Measurements from ENCODE around the gene FHIP2A.
A peak's percentile ranks its signal among the peaks of the same experiment; 100 is the strongest.
"Not testable (repeated sequence)": the region's sequence is repeated elsewhere in the genome, so short reads cannot be mapped to it uniquely, and the experiment has no call there.

The FHIP2A gene

GRCh38 chr10:114819322-114819721 lies 2.3 kb upstream of the FHIP2A start:
- no peak for DNase-seq (ENCODE audit: low read depth in 2 of 2)

- DNase-seq (ENCODE audit: low read depth in 2 of 2), result peak in 1 of 2 donors; percentile 4
These were observed 399 bp downstream of the FHIP2A start for GRCh38 chr10:114821915-114822443.

GRCh38 chr10:114822444-114823076 lies 980 bp downstream of the FHIP2A start:
- peak in 1 of 2 donors; percentile 1 for DNase-seq (ENCODE audit: low read depth in 2 of 2)

GRCh38 chr10:114823077-114823463 lies 1.5 kb downstream of the FHIP2A start:
- DNase-seq (ENCODE audit: low read depth in 2 of 2), result no peak

GRCh38 chr10:114824391-114824790 lies 2.8 kb downstream of the FHIP2A start:
- no peak for DNase-seq (ENCODE audit: low read depth in 2 of 2)

GRCh38 chr10:114825513-114826253 lies 4.1 kb downstream of the FHIP2A start:
- DNase-seq (ENCODE audit: low read depth in 2 of 2), result no peak

GRCh38 chr10:114829160-114829909 lies 7.8 kb downstream of the FHIP2A start:
- no peak for DNase-seq (ENCODE audit: low read depth in 2 of 2)

- DNase-seq (ENCODE audit: low read depth in 2 of 2), result no peak
These were observed 9.7 kb downstream of the FHIP2A start for GRCh38 chr10:114831186-114831867.

- DNase-seq (ENCODE audit: low read depth in 2 of 2), result no peak
These were observed 16.1 kb downstream of the FHIP2A start for GRCh38 chr10:114837690-114838089.

GRCh38 chr10:114839901-114840300 lies 18.3 kb downstream of the FHIP2A start:
- no peak for DNase-seq (ENCODE audit: low read depth in 2 of 2)

- no peak for DNase-seq (ENCODE audit: low read depth in 2 of 2)
These were observed 24.6 kb downstream of the FHIP2A start for GRCh38 chr10:114845978-114846693.

- not testable (repeated sequence) for DNase-seq (ENCODE audit: low read depth in 2 of 2)
These were observed 25.9 kb downstream of the FHIP2A start for GRCh38 chr10:114847517-114847916.

- DNase-seq (ENCODE audit: low read depth in 2 of 2), result no peak
These were observed 28.1 kb downstream of the FHIP2A start for GRCh38 chr10:114849674-114850073.

GRCh38 chr10:114850126-114850525 lies 28.5 kb downstream of the FHIP2A start:
- DNase-seq (ENCODE audit: low read depth in 2 of 2), result no peak

- DNase-seq (ENCODE audit: low read depth in 2 of 2), result no peak
These were observed 29.8 kb downstream of the FHIP2A start for GRCh38 chr10:114851336-114851735.

GRCh38 chr10:114852197-114852596 lies 30.6 kb downstream of the FHIP2A start:
- DNase-seq (ENCODE audit: low read depth in 2 of 2), result no peak

- no peak for DNase-seq (ENCODE audit: low read depth in 2 of 2)
These were observed 33.3 kb downstream of the FHIP2A start for GRCh38 chr10:114854906-114855305.

- no peak for DNase-seq (ENCODE audit: low read depth in 2 of 2)
These were observed 34.4 kb downstream of the FHIP2A start for GRCh38 chr10:114855776-114856543.

- DNase-seq (ENCODE audit: low read depth in 2 of 2), result no peak
These were observed 35.1 kb downstream of the FHIP2A start for GRCh38 chr10:114856544-114857287.

- not testable (repeated sequence) for DNase-seq (ENCODE audit: low read depth in 2 of 2)
These were observed 35.6 kb downstream of the FHIP2A start for GRCh38 chr10:114857288-114857565.

All from stimulated activated CD8-positive, alpha-beta memory T cell treated with anti-CD3 and anti-CD28 coated beads, Interleukin-7, amount 100 ng/mL, for 1 hour (primary cell).